ENCODE measurements around the gene ETV1.
"Not testable (repeated sequence)": the region's sequence is repeated elsewhere in the genome, so short reads cannot be mapped to it uniquely, and the experiment has no call there.

DNA sequence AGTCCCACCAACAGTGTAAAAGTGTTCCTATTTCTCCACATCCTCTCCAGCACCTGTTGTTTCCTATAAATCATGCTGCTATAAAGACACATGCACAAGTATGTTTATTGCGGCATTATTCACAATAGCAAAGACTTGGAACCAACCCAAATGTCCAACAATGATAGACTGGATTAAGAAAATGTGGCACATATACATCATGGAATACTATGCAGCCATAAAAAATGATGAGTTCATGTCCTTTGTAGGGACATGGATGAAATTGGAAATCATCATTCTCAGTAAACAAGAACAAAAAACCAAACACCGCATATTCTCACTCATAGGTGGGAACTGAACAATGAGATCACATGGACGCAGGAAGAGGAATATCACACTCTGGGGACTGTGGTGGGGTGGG lies 71.1 kb downstream of the ETV1 start:
- TF ChIP-seq, protein P1, sequence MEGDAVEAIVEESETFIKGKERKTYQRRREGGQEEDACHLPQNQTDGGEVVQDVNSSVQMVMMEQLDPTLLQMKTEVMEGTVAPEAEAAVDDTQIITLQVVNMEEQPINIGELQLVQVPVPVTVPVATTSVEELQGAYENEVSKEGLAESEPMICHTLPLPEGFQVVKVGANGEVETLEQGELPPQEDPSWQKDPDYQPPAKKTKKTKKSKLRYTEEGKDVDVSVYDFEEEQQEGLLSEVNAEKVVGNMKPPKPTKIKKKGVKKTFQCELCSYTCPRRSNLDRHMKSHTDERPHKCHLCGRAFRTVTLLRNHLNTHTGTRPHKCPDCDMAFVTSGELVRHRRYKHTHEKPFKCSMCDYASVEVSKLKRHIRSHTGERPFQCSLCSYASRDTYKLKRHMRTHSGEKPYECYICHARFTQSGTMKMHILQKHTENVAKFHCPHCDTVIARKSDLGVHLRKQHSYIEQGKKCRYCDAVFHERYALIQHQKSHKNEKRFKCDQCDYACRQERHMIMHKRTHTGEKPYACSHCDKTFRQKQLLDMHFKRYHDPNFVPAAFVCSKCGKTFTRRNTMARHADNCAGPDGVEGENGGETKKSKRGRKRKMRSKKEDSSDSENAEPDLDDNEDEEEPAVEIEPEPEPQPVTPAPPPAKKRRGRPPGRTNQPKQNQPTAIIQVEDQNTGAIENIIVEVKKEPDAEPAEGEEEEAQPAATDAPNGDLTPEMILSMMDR (IDR thresholded peaks at IDR 0.05; ENCODE audit: poor library complexity): not testable (repeated sequence)
- not testable (repeated sequence) for TF ChIP-seq EZH2 (IDR thresholded peaks at IDR 0.05; ENCODE audit: borderline replicate concordance); EZH2phosphoT487 (IDR thresholded peaks at IDR 0.05; ENCODE audit: low read depth, severe bottlenecking, unreplicated experiment)

All from hepatocyte (in vitro differentiated cells).